Cerebellar cortex (tissue), 1 donor: ENCODE measurements around the gene CSNK1G2.
"Not testable (repeated sequence)": the region's sequence is repeated elsewhere in the genome, so short reads cannot be mapped to it uniquely, and the experiment has no call there.

Experiments used
- DNase-seq: peaks from one replicate; pipeline ENCODE4 v3.0.0-alpha.2; 2015; ENCODE audit warnings: low spot score

CSNK1G2 gene

GRCh38 chr19:1988464-1988863 lies 47.5 kb downstream of the CSNK1G2 start:
- DNase-seq = not testable (repeated sequence)

GRCh38 chr19:1989513-1990229 lies 48.7 kb downstream of the CSNK1G2 start:
- DNase-seq = no peak

- no peak for DNase-seq
Measured at GRCh38 chr19:1990230-1991017, 49.5 kb downstream of the CSNK1G2 start.

GRCh38 chr19:1991018-1991913 lies 50.3 kb downstream of the CSNK1G2 start:
- no peak for DNase-seq

GRCh38 chr19:1992759-1993260 lies 51.8 kb downstream of the CSNK1G2 start:
- DNase-seq = no peak

GRCh38 chr19:1997353-1998233 lies 56.6 kb downstream of the CSNK1G2 start:
- no peak for DNase-seq

GRCh38 chr19:1998712-1999708 lies 58.0 kb downstream of the CSNK1G2 start:
- DNase-seq = no peak

- DNase-seq = peak; percentile 37
Measured at GRCh38 chr19:1999856-2000515, 59.0 kb downstream of the CSNK1G2 start.

- DNase-seq = no peak
Measured at GRCh38 chr19:2003874-2004273, 62.9 kb downstream of the CSNK1G2 start.

- no peak for DNase-seq
Measured at GRCh38 chr19:2010135-2010668, 69.2 kb downstream of the CSNK1G2 start.

- no peak for DNase-seq
Measured at GRCh38 chr19:2011169-2011568, 70.2 kb downstream of the CSNK1G2 start.

- DNase-seq = no peak
Measured at GRCh38 chr19:2012941-2013682, 72.1 kb downstream of the CSNK1G2 start.

GRCh38 chr19:2013683-2013961 lies 72.7 kb downstream of the CSNK1G2 start:
- DNase-seq = no peak

GRCh38 chr19:2014131-2014571 lies 73.2 kb downstream of the CSNK1G2 start:
- DNase-seq = no peak

- DNase-seq = no peak
Measured at GRCh38 chr19:2014731-2015607, 74.0 kb downstream of the CSNK1G2 start.

GRCh38 chr19:2015608-2015950 lies 74.6 kb downstream of the CSNK1G2 start, which contains the start of gene BTBD2:
Gene BTBD2 (minus strand): TSS chr19:2015714. CDS start chr19:2015703, 11 bp downstream.
- peak; percentile 73 for DNase-seq

- peak; percentile 89 for DNase-seq
Measured at GRCh38 chr19:2016041-2016807, 75.3 kb downstream of the CSNK1G2 start.
